ENCODE results near the gene MS4A13. TPM values are rescaled to one million over a fixed set of nuclear protein-coding genes. Genes with fewer than 3 reads are reported as not detected.

MS4A13 gene
- polyA plus RNA-seq, 1 of the 3 experiments (the other 2 are of a cell fraction): not detected

DNA sequence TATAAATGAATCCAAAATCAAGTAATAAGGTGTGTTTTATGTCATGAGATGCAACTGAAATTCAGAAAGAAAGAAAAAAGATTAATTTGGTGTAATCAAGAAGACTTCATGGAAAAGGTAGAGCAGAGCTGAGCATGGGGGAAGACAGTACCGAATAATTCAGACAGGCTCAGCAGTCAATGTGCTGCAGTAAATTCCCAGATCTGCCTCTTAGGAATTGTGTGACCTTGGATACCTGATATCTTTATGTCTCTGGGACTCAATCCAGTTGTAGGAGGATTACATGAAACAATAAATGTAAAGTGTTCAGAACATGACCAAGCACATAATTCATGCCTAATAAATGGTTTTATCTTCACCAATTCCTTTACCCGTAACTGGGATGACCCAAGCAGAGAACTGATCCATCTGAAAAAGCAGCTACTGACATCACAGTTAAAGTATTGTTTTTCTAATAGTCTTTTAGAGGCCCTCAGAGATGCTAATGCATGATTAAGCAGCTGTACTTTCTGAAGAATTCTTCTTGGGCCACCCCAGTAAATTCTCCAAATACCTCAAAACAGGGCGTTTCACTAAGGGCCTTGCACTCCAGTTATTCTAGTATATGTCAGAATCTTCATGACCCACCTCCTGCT, 14.8 kb upstream of the MS4A13 start:
- WGBS (ENCODE audit: low lambda C conversion rate): 2% methylated on average over 3 of the region's 3 CpGs
- Histone ChIP-seq H3K4me1 (ENCODE audit: control insufficient read depth in 1 of 2, insufficient read depth in 2 of 2, low read depth in 1 of 2, low read length in 1 of 2) (no peaks in the 10 kb centered on the region), H3K4me2 (no peak overlapping the region), H3K4me3 (ENCODE audit: low read depth in 2 of 2, low read length in 1 of 2) (no peak overlapping the region), H3F3A (replicated peaks; ENCODE audit: insufficient read depth) (no peaks in the 10 kb centered on the region), H3K79me2 (ENCODE audit: insufficient read depth) (no peaks in the 10 kb centered on the region), H2AFZ (ENCODE audit: low read depth) (no peak overlapping the region), H3K27ac (ENCODE audit: low read depth in 2 of 2, low read length in 1 of 2) (peak overlapping the region in 1 of 2 experiments; percentile 30; a peak in 2 of 4 replicates), H4K20me1 (ENCODE audit: insufficient read depth) (no peaks in the 10 kb centered on the region), H3K9me3 (no peaks in the 10 kb centered on the region), H3K9ac (no peak overlapping the region), H3K27me3 (ENCODE audit: insufficient read depth) (no peaks in the 10 kb centered on the region), H3K9me2 (no peaks in the 10 kb centered on the region), H3K36me3 (replicated peaks in 1 of 2; ENCODE audit: control insufficient read depth in 1 of 2, insufficient read depth in 2 of 2, low read length in 1 of 2) (no peaks in the 10 kb centered on the region)
- TF ChIP-seq POLR2AphosphoS5 (IDR thresholded peaks at IDR 0.05; ENCODE audit: low read depth, low read length): no peak
- TF ChIP-seq MXI1 (IDR thresholded peaks at IDR 0.05; ENCODE audit: low read depth, low read length): no peak
- TF ChIP-seq, protein P1, sequence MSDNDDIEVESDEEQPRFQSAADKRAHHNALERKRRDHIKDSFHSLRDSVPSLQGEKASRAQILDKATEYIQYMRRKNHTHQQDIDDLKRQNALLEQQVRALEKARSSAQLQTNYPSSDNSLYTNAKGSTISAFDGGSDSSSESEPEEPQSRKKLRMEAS (IDR thresholded peaks at IDR 0.05; ENCODE audit: low read depth): no peak
- TF ChIP-seq TCF12 (IDR thresholded peaks at IDR 0.05): no peak
- no peak for TF ChIP-seq TEAD4 (IDR thresholded peaks at IDR 0.05; ENCODE audit: borderline replicate concordance, insufficient read depth)
- TF ChIP-seq, protein P2, sequence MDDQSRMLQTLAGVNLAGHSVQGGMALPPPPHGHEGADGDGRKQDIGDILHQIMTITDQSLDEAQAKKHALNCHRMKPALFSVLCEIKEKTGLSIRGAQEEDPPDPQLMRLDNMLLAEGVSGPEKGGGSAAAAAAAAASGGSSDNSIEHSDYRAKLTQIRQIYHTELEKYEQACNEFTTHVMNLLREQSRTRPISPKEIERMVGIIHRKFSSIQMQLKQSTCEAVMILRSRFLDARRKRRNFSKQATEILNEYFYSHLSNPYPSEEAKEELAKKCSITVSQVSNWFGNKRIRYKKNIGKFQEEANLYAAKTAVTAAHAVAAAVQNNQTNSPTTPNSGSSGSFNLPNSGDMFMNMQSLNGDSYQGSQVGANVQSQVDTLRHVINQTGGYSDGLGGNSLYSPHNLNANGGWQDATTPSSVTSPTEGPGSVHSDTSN (IDR thresholded peaks at IDR 0.05): no peak
- no peak for DNase-seq
- ChIA-PET CTCF (no interaction called here), POLR2A (no interaction called here)

DNA sequence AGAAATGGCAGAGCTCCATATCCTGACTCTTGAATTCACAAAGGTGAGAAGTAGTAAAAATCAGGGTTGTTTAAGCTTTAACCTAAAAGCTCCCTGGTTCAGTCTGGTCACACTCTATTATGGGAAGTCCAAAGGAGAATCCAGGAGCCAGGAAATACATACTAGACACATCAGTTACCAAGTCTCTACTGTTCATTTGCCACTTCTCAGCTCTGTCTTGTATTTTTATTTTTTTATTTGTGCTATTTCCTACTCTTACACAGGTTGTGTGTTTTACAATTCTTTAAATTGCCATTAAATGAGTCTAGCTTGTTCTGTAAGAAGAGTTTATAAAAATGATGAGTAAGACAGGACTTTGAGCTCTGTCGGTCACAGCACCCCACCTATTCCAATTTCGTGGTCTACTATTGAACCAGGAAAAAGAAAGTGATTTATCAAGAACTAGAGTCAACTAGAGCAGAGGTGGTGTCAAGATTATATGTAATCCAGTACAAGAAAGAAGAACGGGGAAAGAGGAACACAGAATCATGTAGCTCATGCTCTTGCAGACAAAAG, 12.9 kb upstream of the MS4A13 start:
- H3K27me3 ChIP-seq (ENCODE audit: insufficient read depth): no peaks in the 10 kb centered on the region
- H3K9me3 ChIP-seq: no peaks in the 10 kb centered on the region
- H3K4me2 ChIP-seq: no peak overlapping the region
- no peak overlapping the region for H3K4me3 ChIP-seq (ENCODE audit: low read depth in 2 of 2, low read length in 1 of 2)
- no peak overlapping the region for H3K27ac ChIP-seq (ENCODE audit: low read depth in 2 of 2, low read length in 1 of 2)
- no peaks in the 10 kb centered on the region for H3K9me2 ChIP-seq
- WGBS (ENCODE audit: low lambda C conversion rate): under 1% methylated on average over 3 of the region's 3 CpGs
- H3K4me1 ChIP-seq (ENCODE audit: control insufficient read depth in 1 of 2, insufficient read depth in 2 of 2, low read depth in 1 of 2, low read length in 1 of 2): no peaks in the 10 kb centered on the region
- H3K36me3 ChIP-seq (replicated peaks in 1 of 2; ENCODE audit: control insufficient read depth in 1 of 2, insufficient read depth in 2 of 2, low read length in 1 of 2): no peaks in the 10 kb centered on the region
- H3K79me2 ChIP-seq (ENCODE audit: insufficient read depth): no peaks in the 10 kb centered on the region
- no peaks in the 10 kb centered on the region for H3F3A ChIP-seq (replicated peaks; ENCODE audit: insufficient read depth)
- no peak for DNase-seq
- no peak overlapping the region for H3K9ac ChIP-seq
- CTCF ChIA-PET: no interaction called here
- POLR2A ChIA-PET: no interaction called here
- H2AFZ ChIP-seq (ENCODE audit: low read depth): no peak overlapping the region
- H4K20me1 ChIP-seq (ENCODE audit: insufficient read depth): no peaks in the 10 kb centered on the region
- TF ChIP-seq RAD21 (IDR thresholded peaks at IDR 0.05; ENCODE audit: low read length): no peak
- TF ChIP-seq, protein P3, sequence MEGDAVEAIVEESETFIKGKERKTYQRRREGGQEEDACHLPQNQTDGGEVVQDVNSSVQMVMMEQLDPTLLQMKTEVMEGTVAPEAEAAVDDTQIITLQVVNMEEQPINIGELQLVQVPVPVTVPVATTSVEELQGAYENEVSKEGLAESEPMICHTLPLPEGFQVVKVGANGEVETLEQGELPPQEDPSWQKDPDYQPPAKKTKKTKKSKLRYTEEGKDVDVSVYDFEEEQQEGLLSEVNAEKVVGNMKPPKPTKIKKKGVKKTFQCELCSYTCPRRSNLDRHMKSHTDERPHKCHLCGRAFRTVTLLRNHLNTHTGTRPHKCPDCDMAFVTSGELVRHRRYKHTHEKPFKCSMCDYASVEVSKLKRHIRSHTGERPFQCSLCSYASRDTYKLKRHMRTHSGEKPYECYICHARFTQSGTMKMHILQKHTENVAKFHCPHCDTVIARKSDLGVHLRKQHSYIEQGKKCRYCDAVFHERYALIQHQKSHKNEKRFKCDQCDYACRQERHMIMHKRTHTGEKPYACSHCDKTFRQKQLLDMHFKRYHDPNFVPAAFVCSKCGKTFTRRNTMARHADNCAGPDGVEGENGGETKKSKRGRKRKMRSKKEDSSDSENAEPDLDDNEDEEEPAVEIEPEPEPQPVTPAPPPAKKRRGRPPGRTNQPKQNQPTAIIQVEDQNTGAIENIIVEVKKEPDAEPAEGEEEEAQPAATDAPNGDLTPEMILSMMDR (IDR thresholded peaks at IDR 0.05): no peak
- no peak for TF ChIP-seq TCF12 (IDR thresholded peaks at IDR 0.05)
- TF ChIP-seq EP300 (IDR thresholded peaks at IDR 0.05; ENCODE audit: borderline replicate concordance in 1 of 2, low read depth in 1 of 2, low read length in 1 of 2): no peak
- TF ChIP-seq GATA2 (CRISPR knock-in tag; IDR thresholded peaks at IDR 0.05): no peak
- TF ChIP-seq POLR2AphosphoS5 (IDR thresholded peaks at IDR 0.05; ENCODE audit: low read depth, low read length): no peak
- TF ChIP-seq, protein P4, sequence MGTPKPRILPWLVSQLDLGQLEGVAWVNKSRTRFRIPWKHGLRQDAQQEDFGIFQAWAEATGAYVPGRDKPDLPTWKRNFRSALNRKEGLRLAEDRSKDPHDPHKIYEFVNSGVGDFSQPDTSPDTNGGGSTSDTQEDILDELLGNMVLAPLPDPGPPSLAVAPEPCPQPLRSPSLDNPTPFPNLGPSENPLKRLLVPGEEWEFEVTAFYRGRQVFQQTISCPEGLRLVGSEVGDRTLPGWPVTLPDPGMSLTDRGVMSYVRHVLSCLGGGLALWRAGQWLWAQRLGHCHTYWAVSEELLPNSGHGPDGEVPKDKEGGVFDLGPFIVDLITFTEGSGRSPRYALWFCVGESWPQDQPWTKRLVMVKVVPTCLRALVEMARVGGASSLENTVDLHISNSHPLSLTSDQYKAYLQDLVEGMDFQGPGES (IDR thresholded peaks at IDR 0.05; ENCODE audit: low read depth, low read length): no peak
- TF ChIP-seq FOXM1 (IDR thresholded peaks at IDR 0.05; ENCODE audit: low read depth): no peak
- TF ChIP-seq MEF2A (IDR thresholded peaks at IDR 0.05; ENCODE audit: borderline replicate concordance, low read depth): no peak
- no peak for TF ChIP-seq YY1 (IDR thresholded peaks at IDR 0.05; ENCODE audit: low read depth)
- TF ChIP-seq GABPA (IDR thresholded peaks at IDR 0.05; ENCODE audit: low read depth): no peak
- TF ChIP-seq RXRA (IDR thresholded peaks at IDR 0.05; ENCODE audit: borderline replicate concordance, low read depth): no peak
- TF ChIP-seq, protein P5, sequence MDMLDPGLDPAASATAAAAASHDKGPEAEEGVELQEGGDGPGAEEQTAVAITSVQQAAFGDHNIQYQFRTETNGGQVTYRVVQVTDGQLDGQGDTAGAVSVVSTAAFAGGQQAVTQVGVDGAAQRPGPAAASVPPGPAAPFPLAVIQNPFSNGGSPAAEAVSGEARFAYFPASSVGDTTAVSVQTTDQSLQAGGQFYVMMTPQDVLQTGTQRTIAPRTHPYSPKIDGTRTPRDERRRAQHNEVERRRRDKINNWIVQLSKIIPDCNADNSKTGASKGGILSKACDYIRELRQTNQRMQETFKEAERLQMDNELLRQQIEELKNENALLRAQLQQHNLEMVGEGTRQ (IDR thresholded peaks at IDR 0.05; ENCODE audit: borderline replicate concordance, low read depth, low read length): no peak
- TF ChIP-seq SMC3 (IDR thresholded peaks at IDR 0.05; ENCODE audit: low read depth, low read length): no peak
